Activated CD4-positive, alpha-beta T cell treated with anti-CD3 and anti-CD28 coated beads, Interleukin-2, amount 50 U/mL, for 1 hour (primary cell): ENCODE data around the gene WWC2.
"Not testable (repeated sequence)": the region's sequence is repeated elsewhere in the genome, so short reads cannot be mapped to it uniquely, and the experiment has no call there.

Experiments used
- DNase-seq: peaks from one replicate; pipeline ENCODE4 v3.0.0-alpha.2; 2020

Gene WWC2

GRCh38 chr4:183175631-183176232, 76.7 kb downstream of the WWC2 start:
- no peak for DNase-seq

- DNase-seq, result no peak
Measured at GRCh38 chr4:183177001-183177400, 77.9 kb downstream of the WWC2 start.

GRCh38 chr4:183178201-183178600, 79.1 kb downstream of the WWC2 start:
- no peak for DNase-seq

- DNase-seq, result no peak
Measured at GRCh38 chr4:183180096-183180495, 81.0 kb downstream of the WWC2 start.

- no peak for DNase-seq
Measured at GRCh38 chr4:183180621-183181020, 81.6 kb downstream of the WWC2 start.

- DNase-seq, result no peak
Measured at GRCh38 chr4:183181081-183181480, 82.0 kb downstream of the WWC2 start.

GRCh38 chr4:183182873-183183725, 84.0 kb downstream of the WWC2 start:
- DNase-seq, result peak; percentile 8

- DNase-seq, result no peak
Measured at GRCh38 chr4:183183906-183184535, 85.0 kb downstream of the WWC2 start.

GRCh38 chr4:183185018-183185417, 86.0 kb downstream of the WWC2 start:
- no peak for DNase-seq

- DNase-seq, result no peak
Measured at GRCh38 chr4:183185559-183185958, 86.5 kb downstream of the WWC2 start.

GRCh38 chr4:183186813-183187212, 87.8 kb downstream of the WWC2 start:
- DNase-seq, result no peak

- DNase-seq, result no peak
Measured at GRCh38 chr4:183190900-183191527, 92.0 kb downstream of the WWC2 start.

- DNase-seq, result no peak
Measured at GRCh38 chr4:183191630-183192029, 92.6 kb downstream of the WWC2 start.

GRCh38 chr4:183192571-183192970, 93.5 kb downstream of the WWC2 start:
- DNase-seq, result no peak

GRCh38 chr4:183193730-183194338, 94.8 kb downstream of the WWC2 start:
- not testable (repeated sequence) for DNase-seq

GRCh38 chr4:183195534-183195933, 96.5 kb downstream of the WWC2 start:
- DNase-seq, result no peak

- DNase-seq, result no peak
Measured at GRCh38 chr4:183197140-183197539, 98.1 kb downstream of the WWC2 start.

- no peak for DNase-seq
Measured at GRCh38 chr4:183200453-183200852, 101.4 kb downstream of the WWC2 start.

GRCh38 chr4:183201331-183201730, 102.3 kb downstream of the WWC2 start:
- DNase-seq, result no peak

GRCh38 chr4:183202523-183202922, 103.5 kb downstream of the WWC2 start:
- no peak for DNase-seq

- no peak for DNase-seq
Measured at GRCh38 chr4:183204793-183205192, 105.7 kb downstream of the WWC2 start.

GRCh38 chr4:183205193-183205592, 106.1 kb downstream of the WWC2 start:
- DNase-seq, result no peak

GRCh38 chr4:183205709-183206108, 106.7 kb downstream of the WWC2 start:
- DNase-seq, result no peak
